Lower leg skin (tissue), 4 donors: ENCODE measurements around the gene ACSL3. TPM values are rescaled to one million over a fixed set of nuclear protein-coding genes. Genes with fewer than 3 reads are reported as not detected.
"Not testable (repeated sequence)": the region's sequence is repeated elsewhere in the genome, so short reads cannot be mapped to it uniquely, and the experiment has no call there.

Source experiments
- DNase-seq, 2 donors: peaks; one replicate each; pipeline ENCODE4 v3.0.0-alpha.2; 2019; ENCODE audit warnings: low spot score in 2 of 2
- H3K4me3 ChIP-seq: fragments of 200-600 bp; sonication (generic); 2 replicates; pipeline ENCODE4 v1.5.1; 2017; ENCODE audit warnings: mild to moderate bottlenecking, low read depth; ENCODE audit not compliant: poor library complexity, severe bottlenecking
- CTCF ChIP-seq, 3 donors: fragments of 450-650 bp; IDR thresholded peaks; one replicate each; pipeline ENCODE4 v1.5.1; 2016; ENCODE audit warnings: antibody characterized with exemption in 3 of 3, mild to moderate bottlenecking in 3 of 3, moderate library complexity in 2 of 3
- POLR2A ChIP-seq, 2 donors: fragments of 450-650 bp; IDR thresholded peaks; one replicate each; pipeline ENCODE4 v1.6.1; 2016 to 2017; ENCODE audit warnings: antibody characterized with exemption in 2 of 2, mild to moderate bottlenecking in 1 of 2, moderate library complexity in 1 of 2
- WGBS, 2 donors: methylation state at CpG; one replicate each; pipeline ENCODE4 v1.1.5; 2018; 5-methylcytosine and 5-hydroxymethylcytosine counted together
- intact Hi-C: fragments of 100-400 bp; cut with DNase I; formaldehyde crosslinking; loops from one replicate; pipeline ENCODE4 v1.15.0; 2023; ENCODE audit warnings: low total_unique reads
- total RNA-seq, 4 donors: library from RNA; depleted of rRNA; stranded (reverse); fragments of >200 nt; gene quantifications; one replicate each; pipeline ENCODE4 v1.1.0, GENCODE V29; 2016

ACSL3 gene
- total RNA-seq, 4 donors from 2014 or later = 32.6 to 132 (median 69.6) TPM

- no peak overlapping the region for H3K4me3 ChIP-seq
- no peak for DNase-seq
- 84 to 88% methylated on average over 3 of the region's 3 CpGs for WGBS, 2 donors
- no peak for TF ChIP-seq CTCF (IDR thresholded peaks at IDR 0.05)
- no peak for TF ChIP-seq POLR2A (IDR thresholded peaks at IDR 0.05)
- intact Hi-C loops = no loop called here
These were observed 122.1 kb downstream of the ACSL3 start for GRCh38 chr2:222982909-222983265.

GRCh38 chr2:222984908-222985307 is 124.1 kb downstream of the ACSL3 start:
- intact Hi-C loops = no loop called here
- 83 to 85% methylated on average over 2 of the region's 2 CpGs for WGBS, 2 donors
- H3K4me3 ChIP-seq = no peak overlapping the region
- no peak for DNase-seq
- no peak for TF ChIP-seq POLR2A (IDR thresholded peaks at IDR 0.05)

GRCh38 chr2:222989431-222989830 is 128.6 kb downstream of the ACSL3 start:
- intact Hi-C loops = no loop called here
- no peak overlapping the region for H3K4me3 ChIP-seq

GRCh38 chr2:222990206-222990605 is 129.4 kb downstream of the ACSL3 start:
- WGBS, 2 donors = 86 to 89% methylated on average over 4 of the region's 4 CpGs
- intact Hi-C loops, DNase-seq, H3K4me3 ChIP-seq: not testable (repeated sequence)

More at GRCh38 chr2:222989431-222989830, 128.6 kb downstream of the ACSL3 start:
- no peak for TF ChIP-seq CTCF (IDR thresholded peaks at IDR 0.05)
- no peak for TF ChIP-seq POLR2A (IDR thresholded peaks at IDR 0.05)
- DNase-seq = no peak

- TF ChIP-seq POLR2A (IDR thresholded peaks at IDR 0.05) = no peak
- no peak for TF ChIP-seq CTCF (IDR thresholded peaks at IDR 0.05)
- no peak overlapping the region for H3K4me3 ChIP-seq
- DNase-seq = no peak
- WGBS, 2 donors = 59 to 73% methylated on average over 2 of the region's 2 CpGs
- intact Hi-C loops = no loop called here
These were observed 131.3 kb downstream of the ACSL3 start for GRCh38 chr2:222992137-222992536.

Other genes with a start within 250 kb of the ACSL3 start
- 10 to 100 TPM in 3 of 4 donors, 1 to 10 TPM in 1; 8.6 to 12.2 (median 11.2) TPM for gene FARSB, start 204.9 kb upstream of the ACSL3 start, total RNA-seq
- not detected for gene MOGAT1, start 189.4 kb upstream of the ACSL3 start, total RNA-seq
- 1 to 10 TPM in 3 of 4 donors, under 1 TPM in 1; 0.95 to 4.1 (median 1.7) TPM for gene KCNE4, start 191.2 kb downstream of the ACSL3 start, total RNA-seq